ENCODE data around the gene ZNF736.

DNA sequence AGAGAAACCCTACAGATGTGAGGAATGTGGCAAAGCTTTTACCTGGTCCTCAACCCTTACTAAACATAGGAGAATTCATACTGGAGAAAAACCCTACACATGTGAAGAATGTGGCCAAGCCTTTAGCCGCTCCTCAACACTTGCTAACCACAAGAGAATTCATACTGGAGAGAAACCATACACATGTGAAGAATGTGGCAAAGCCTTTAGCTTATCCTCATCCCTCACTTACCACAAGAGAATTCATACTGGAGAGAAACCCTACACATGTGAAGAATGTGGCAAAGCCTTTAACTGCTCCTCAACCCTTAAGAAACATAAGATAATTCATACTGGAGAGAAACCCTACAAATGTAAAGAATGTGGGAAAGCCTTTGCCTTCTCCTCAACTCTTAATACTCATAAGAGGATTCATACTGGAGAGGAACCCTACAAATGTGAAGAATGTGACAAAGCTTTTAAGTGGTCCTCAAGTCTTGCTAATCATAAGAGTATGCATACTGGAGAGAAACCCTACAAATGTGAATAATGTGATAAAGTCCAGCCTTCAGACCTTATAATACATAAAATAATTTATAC lies 47.3 kb upstream of the ZNF736 start:
- TF ChIP-seq, protein P1, sequence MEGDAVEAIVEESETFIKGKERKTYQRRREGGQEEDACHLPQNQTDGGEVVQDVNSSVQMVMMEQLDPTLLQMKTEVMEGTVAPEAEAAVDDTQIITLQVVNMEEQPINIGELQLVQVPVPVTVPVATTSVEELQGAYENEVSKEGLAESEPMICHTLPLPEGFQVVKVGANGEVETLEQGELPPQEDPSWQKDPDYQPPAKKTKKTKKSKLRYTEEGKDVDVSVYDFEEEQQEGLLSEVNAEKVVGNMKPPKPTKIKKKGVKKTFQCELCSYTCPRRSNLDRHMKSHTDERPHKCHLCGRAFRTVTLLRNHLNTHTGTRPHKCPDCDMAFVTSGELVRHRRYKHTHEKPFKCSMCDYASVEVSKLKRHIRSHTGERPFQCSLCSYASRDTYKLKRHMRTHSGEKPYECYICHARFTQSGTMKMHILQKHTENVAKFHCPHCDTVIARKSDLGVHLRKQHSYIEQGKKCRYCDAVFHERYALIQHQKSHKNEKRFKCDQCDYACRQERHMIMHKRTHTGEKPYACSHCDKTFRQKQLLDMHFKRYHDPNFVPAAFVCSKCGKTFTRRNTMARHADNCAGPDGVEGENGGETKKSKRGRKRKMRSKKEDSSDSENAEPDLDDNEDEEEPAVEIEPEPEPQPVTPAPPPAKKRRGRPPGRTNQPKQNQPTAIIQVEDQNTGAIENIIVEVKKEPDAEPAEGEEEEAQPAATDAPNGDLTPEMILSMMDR (IDR thresholded peaks at IDR 0.05; ENCODE audit: poor library complexity), result no peak
- no peak for TF ChIP-seq EZH2phosphoT487 (IDR thresholded peaks at IDR 0.05; ENCODE audit: low read depth, severe bottlenecking, unreplicated experiment)
